ENCODE measurements around the gene LRCH1. TPM values are rescaled to one million over a fixed set of nuclear protein-coding genes. Genes with fewer than 3 reads are reported as not detected.

Gene LRCH1
- total and polyA plus RNA-seq, 2 of the 13 experiments (the other 11 are each of a cell fraction or from before 2014, with no cell fraction given) = 4.1 to 12.6 TPM

DNA sequence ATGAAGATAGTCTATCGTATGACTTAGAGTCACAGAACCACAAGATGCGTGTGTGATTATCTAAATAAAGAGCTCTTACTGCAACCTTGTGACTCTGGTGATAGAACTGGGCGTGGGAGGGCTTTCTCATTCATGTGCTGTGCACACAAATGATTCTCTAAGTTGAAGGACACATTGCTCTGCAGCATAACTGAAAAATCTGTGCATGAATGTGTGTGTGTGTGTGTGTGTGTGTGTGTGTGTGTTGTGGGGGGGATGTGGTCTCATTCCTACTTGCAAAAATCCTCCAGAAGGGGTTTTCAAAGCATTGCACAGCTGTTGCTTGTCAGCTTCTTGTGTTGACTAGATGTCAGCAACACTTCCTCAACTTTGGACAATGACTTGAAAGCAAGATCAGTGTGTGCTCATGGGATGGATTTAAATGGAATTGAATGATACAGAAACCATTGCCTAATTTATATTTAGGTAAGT lies 22.4 kb downstream of the LRCH1 start:
- POLR2A ChIA-PET = no interaction called here
- no TSS peak for BruUV-seq (replicated peaks)
- DNase-seq (ENCODE audit: low spot score) = no peak
- Histone ChIP-seq H3K27ac (ENCODE audit: extremely low read length, insufficient read depth, low read length) (no peak overlapping the region), H4K20me1 (ENCODE audit: insufficient read depth, low read length) (peaks cover 31% of the 10 kb centered on the region), H2AFZ (ENCODE audit: low read length) (no peak overlapping the region), H3K4me1 (ENCODE audit: insufficient read depth, low read length) (peaks cover 44% of the 10 kb centered on the region), H3K27me3 (ENCODE audit: control insufficient read depth in 1 of 2, insufficient read depth in 2 of 2, low read length in 2 of 2) (no peaks in the 10 kb centered on the region), H3K4me2 (ENCODE audit: low read depth, low read length) (no peak overlapping the region), H3K9me3 (ENCODE audit: low read length) (no peaks in the 10 kb centered on the region), H3K9ac (ENCODE audit: insufficient read depth, low read depth, low read length) (no peak overlapping the region), H3K79me2 (ENCODE audit: insufficient read depth, low read length) (peaks cover 65% of the 10 kb centered on the region), H3K36me3 (replicated peaks in 1 of 2; ENCODE audit: control insufficient read depth in 1 of 2, insufficient read depth in 2 of 2, low read length in 2 of 2) (peaks cover 2 to 4% of the 10 kb centered on the region in 2 experiments; a peak in 1 of 5 replicates), H3K4me3 (replicated peaks in 1 of 3; ENCODE audit: insufficient read depth in 1 of 3, low read depth in 2 of 3, low read length in 3 of 3) (no peak overlapping the region)
- no peak for ATAC-seq
- intact Hi-C loops (cut with micrococcal nuclease; ENCODE audit: unreplicated experiment) (no loop called here), in situ Hi-C loops (cut with HindIII; ENCODE audit: extremely low pct_ligation_motif_present, low pct_unique_long_range_greater_than_20kb) (no loop called here)
- CTCF ChIA-PET (ENCODE audit: low intra/inter-chr PET ratio, low total read pairs) = no interaction called here
- no peak for FAIRE-seq
- 98% methylated on average over 3 of the region's 3 CpGs for WGBS (ENCODE audit: low lambda C conversion rate)
- TF ChIP-seq ZSCAN31 (CRISPR knock-in tag; IDR thresholded peaks at IDR 0.05; ENCODE audit: low read depth) = no peak
- no peak for TF ChIP-seq FIP1L1 (IDR thresholded peaks at IDR 0.05; ENCODE audit: borderline replicate concordance, insufficient read depth, low read depth, low read length)
- no peak for TF ChIP-seq PRPF4 (IDR thresholded peaks at IDR 0.05; ENCODE audit: low read depth, low read length, poor library complexity, severe bottlenecking)
- TF ChIP-seq, protein P1, sequence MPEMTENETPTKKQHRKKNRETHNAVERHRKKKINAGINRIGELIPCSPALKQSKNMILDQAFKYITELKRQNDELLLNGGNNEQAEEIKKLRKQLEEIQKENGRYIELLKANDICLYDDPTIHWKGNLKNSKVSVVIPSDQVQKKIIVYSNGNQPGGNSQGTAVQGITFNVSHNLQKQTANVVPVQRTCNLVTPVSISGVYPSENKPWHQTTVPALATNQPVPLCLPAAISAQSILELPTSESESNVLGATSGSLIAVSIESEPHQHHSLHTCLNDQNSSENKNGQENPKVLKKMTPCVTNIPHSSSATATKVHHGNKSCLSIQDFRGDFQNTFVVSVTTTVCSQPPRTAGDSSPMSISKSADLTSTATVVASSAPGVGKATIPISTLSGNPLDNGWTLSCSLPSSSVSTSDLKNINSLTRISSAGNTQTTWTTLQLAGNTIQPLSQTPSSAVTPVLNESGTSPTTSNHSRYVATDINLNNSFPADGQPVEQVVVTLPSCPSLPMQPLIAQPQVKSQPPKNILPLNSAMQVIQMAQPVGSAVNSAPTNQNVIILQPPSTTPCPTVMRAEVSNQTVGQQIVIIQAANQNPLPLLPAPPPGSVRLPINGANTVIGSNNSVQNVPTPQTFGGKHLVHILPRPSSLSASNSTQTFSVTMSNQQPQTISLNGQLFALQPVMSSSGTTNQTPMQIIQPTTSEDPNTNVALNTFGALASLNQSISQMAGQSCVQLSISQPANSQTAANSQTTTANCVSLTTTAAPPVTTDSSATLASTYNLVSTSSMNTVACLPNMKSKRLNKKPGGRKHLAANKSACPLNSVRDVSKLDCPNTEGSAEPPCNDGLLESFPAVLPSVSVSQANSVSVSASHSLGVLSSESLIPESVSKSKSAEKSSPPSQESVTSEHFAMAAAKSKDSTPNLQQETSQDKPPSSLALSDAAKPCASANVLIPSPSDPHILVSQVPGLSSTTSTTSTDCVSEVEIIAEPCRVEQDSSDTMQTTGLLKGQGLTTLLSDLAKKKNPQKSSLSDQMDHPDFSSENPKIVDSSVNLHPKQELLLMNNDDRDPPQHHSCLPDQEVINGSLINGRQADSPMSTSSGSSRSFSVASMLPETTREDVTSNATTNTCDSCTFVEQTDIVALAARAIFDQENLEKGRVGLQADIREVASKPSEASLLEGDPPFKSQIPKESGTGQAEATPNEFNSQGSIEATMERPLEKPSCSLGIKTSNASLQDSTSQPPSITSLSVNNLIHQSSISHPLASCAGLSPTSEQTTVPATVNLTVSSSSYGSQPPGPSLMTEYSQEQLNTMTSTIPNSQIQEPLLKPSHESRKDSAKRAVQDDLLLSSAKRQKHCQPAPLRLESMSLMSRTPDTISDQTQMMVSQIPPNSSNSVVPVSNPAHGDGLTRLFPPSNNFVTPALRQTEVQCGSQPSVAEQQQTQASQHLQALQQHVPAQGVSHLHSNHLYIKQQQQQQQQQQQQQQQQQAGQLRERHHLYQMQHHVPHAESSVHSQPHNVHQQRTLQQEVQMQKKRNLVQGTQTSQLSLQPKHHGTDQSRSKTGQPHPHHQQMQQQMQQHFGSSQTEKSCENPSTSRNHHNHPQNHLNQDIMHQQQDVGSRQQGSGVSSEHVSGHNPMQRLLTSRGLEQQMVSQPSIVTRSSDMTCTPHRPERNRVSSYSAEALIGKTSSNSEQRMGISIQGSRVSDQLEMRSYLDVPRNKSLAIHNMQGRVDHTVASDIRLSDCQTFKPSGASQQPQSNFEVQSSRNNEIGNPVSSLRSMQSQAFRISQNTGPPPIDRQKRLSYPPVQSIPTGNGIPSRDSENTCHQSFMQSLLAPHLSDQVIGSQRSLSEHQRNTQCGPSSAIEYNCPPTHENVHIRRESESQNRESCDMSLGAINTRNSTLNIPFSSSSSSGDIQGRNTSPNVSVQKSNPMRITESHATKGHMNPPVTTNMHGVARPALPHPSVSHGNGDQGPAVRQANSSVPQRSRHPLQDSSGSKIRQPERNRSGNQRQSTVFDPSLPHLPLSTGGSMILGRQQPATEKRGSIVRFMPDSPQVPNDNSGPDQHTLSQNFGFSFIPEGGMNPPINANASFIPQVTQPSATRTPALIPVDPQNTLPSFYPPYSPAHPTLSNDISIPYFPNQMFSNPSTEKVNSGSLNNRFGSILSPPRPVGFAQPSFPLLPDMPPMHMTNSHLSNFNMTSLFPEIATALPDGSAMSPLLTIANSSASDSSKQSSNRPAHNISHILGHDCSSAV (CRISPR knock-in tag; IDR thresholded peaks at IDR 0.05; ENCODE audit: borderline replicate concordance) = no peak
- TF ChIP-seq ZFP36 (IDR thresholded peaks at IDR 0.05; ENCODE audit: borderline replicate concordance, low read depth, low read length, partially characterized antibody) = no peak
- TF ChIP-seq MAF1 (CRISPR knock-in tag; IDR thresholded peaks at IDR 0.05; ENCODE audit: borderline replicate concordance) = no peak
- TF ChIP-seq MXI1 (IDR thresholded peaks at IDR 0.05; ENCODE audit: borderline replicate concordance, low read depth, low read length) = no peak
- TF ChIP-seq, protein P2, sequence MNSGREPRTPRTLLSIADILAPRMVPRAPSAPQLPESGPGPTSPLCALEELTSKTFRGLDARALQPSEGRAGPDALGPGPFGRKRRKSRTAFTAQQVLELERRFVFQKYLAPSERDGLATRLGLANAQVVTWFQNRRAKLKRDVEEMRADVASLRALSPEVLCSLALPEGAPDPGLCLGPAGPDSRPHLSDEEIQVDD (CRISPR knock-in tag; IDR thresholded peaks at IDR 0.05; ENCODE audit: borderline replicate concordance) = no peak

Measured in HepG2 (cell line).